UCSD-AML1 (cell line): ENCODE data around the gene C12orf75.
A peak's percentile ranks its signal among the peaks of the same experiment; 100 is the strongest.

Experiments
- DNase-seq: peaks from one replicate; lab custom pipeline; 2025; ENCODE audit not compliant: unreplicated experiment; lab: John Stamatoyannopoulos, UW

Gene C12orf75

GRCh38 chr12:105413911-105414487 lies 83.5 kb downstream of the C12orf75 start:
- DNase-seq, result no peak

- DNase-seq, result no peak
Measured at GRCh38 chr12:105417732-105418131, 87.2 kb downstream of the C12orf75 start.

GRCh38 chr12:105418229-105418628 lies 87.7 kb downstream of the C12orf75 start:
- no peak for DNase-seq

GRCh38 chr12:105418821-105419291 lies 88.4 kb downstream of the C12orf75 start:
- DNase-seq, result no peak

GRCh38 chr12:105419606-105420005 lies 89.1 kb downstream of the C12orf75 start:
- no peak for DNase-seq

- no peak for DNase-seq
Measured at GRCh38 chr12:105420046-105420445, 89.6 kb downstream of the C12orf75 start.

- peak; percentile 37 for DNase-seq
Measured at GRCh38 chr12:105420659-105421240, 90.3 kb downstream of the C12orf75 start.
